GM23338 (cell line): ENCODE results near the gene SCAF8. TPM values are rescaled to one million over a fixed set of nuclear protein-coding genes. Genes with fewer than 3 reads are reported as not detected.

ENCODE experiments used
- ATAC-seq: fragments of 200-7000 bp; cut with Tn5 transposase; 3 replicates; pipeline ENCODE4 v1.9.1; 2020
- DNase-seq: peaks from one replicate; pipeline ENCODE4 v3.0.0-alpha.2; 2015; ENCODE audit warnings: low spot score
- H2AFZ ChIP-seq: fragments of 200-600 bp; sonication (generic); 2 replicates; pipeline ENCODE4 v1.8.0; 2016; ENCODE audit warnings: antibody characterized with exemption, mild to moderate bottlenecking, moderate library complexity
- H3F3A ChIP-seq: fragments of 200-600 bp; sonication (generic); replicated peaks from 2 replicates; pipeline ENCODE4 v1.8.0; 2017; ENCODE audit warnings: antibody characterized with exemption, mixed run types, low read depth
- H3K27ac ChIP-seq: fragments of 200-600 bp; sonication (generic); 2 replicates; pipeline ENCODE4 v1.6.1; 2016; ENCODE audit warnings: low read depth
- H3K27me3 ChIP-seq: fragments of 200-600 bp; sonication (generic); 2 replicates; pipeline ENCODE4 v1.8.0; 2016; ENCODE audit warnings: mild to moderate bottlenecking, mixed run types, moderate library complexity; ENCODE audit not compliant: insufficient read depth
- H3K36me3 ChIP-seq: fragments of 200-600 bp; sonication (generic); 2 replicates; pipeline ENCODE4 v1.8.0; 2016; ENCODE audit warnings: mild to moderate bottlenecking; ENCODE audit not compliant: insufficient read depth
- H3K4me1 ChIP-seq: fragments of 200-600 bp; sonication (generic); 2 replicates; pipeline ENCODE4 v1.8.0; 2016; ENCODE audit warnings: mild to moderate bottlenecking, moderate library complexity; ENCODE audit not compliant: insufficient read depth
- H3K4me2 ChIP-seq: fragments of 200-600 bp; sonication (generic); 2 replicates; pipeline ENCODE4 v1.7.1; 2017; ENCODE audit warnings: mixed run types
- H3K4me3 ChIP-seq: fragments of 200-600 bp; sonication (generic); 2 replicates; pipeline ENCODE4 v1.6.1; 2016; ENCODE audit warnings: mixed run types
- H3K79me2 ChIP-seq: fragments of 200-600 bp; sonication (generic); replicated peaks from 2 replicates; pipeline ENCODE4 v1.8.0; 2017; ENCODE audit warnings: mild to moderate bottlenecking; ENCODE audit not compliant: insufficient read depth
- H3K9me2 ChIP-seq: fragments of 200-600 bp; sonication (generic); 2 replicates; pipeline ENCODE4 v1.8.0; 2017; ENCODE audit not compliant: insufficient read depth
- H4K20me1 ChIP-seq: fragments of 200-600 bp; sonication (generic); replicated peaks from 2 replicates; pipeline ENCODE4 v1.8.0; 2017; ENCODE audit warnings: mild to moderate bottlenecking; ENCODE audit not compliant: insufficient read depth
- H3K27ac Mint-ChIP-seq: 2 replicates; pipeline ENCODE4 v1.8.0; 2020; ENCODE audit warnings: inconsistent platforms, mild to moderate bottlenecking, moderate library complexity, mixed read lengths
- H3K27me3 Mint-ChIP-seq: 3 replicates; pipeline ENCODE4 v1.8.0; 2022; ENCODE audit warnings: low read depth, mild to moderate bottlenecking, moderate library complexity, mixed read lengths, inconsistent platforms; ENCODE audit not compliant: insufficient read depth, poor library complexity
- H3K36me3 Mint-ChIP-seq: 3 replicates; pipeline ENCODE4 v1.8.0; 2021; ENCODE audit warnings: low read depth, mild to moderate bottlenecking, inconsistent platforms, moderate library complexity, mixed read lengths
- H3K4me1 Mint-ChIP-seq: 3 replicates; pipeline ENCODE4 v1.8.0; 2020; ENCODE audit warnings: mild to moderate bottlenecking, inconsistent platforms, mixed read lengths
- H3K4me3 Mint-ChIP-seq: 3 replicates; pipeline ENCODE4 v1.8.0; 2021; ENCODE audit warnings: moderate library complexity, mild to moderate bottlenecking, inconsistent platforms, mixed read lengths
- H3K9me3 Mint-ChIP-seq: 3 replicates; pipeline ENCODE4 v1.8.0; 2020; ENCODE audit warnings: moderate library complexity, mild to moderate bottlenecking, inconsistent platforms, mixed read lengths
- EZH2phosphoT487 ChIP-seq: fragments of 200-600 bp; sonication (generic); IDR thresholded peaks from one replicate; pipeline ENCODE4 v1.8.1; 2018; ENCODE audit warnings: antibody characterized with exemption; ENCODE audit not compliant: unreplicated experiment
- NANOG ChIP-seq: IDR thresholded peaks from 2 replicates; pipeline ENCODE4 v1.6.1; 2016; ENCODE audit warnings: antibody characterized with exemption, borderline replicate concordance
- polyA plus RNA-seq: library from polyadenylated mRNA; unstranded; fragments of >200 nt; fragmentation: Nextera tagmentation; extraction: Ambion mirVana; gene quantifications from 2 replicates; pipeline ENCODE4 v1.2.1, GENCODE V29; 2016
- total RNA-seq: library from RNA; depleted of rRNA; stranded (reverse); fragments of >200 nt; shearing (Covaris generic); gene quantifications from 2 replicates; pipeline ENCODE4 v1.2.3, GENCODE V29; 2014
- TF ChIP-seq, protein P1 (sequence below): fragments of 250-450 bp; sonication (Bioruptor Pico); IDR thresholded peaks from 2 replicates; pipeline ENCODE4 v1.5.0; 2020; ENCODE audit warnings: mild to moderate bottlenecking, moderate library complexity
- TF ChIP-seq, protein P2 (sequence below): IDR thresholded peaks from 2 replicates; pipeline ENCODE4 v1.6.1; 2016; ENCODE audit warnings: antibody characterized with exemption

SCAF8 gene
- total and polyA plus RNA-seq, 2 experiments from 2014 or later = 13.8 to 37.9 TPM

DNA sequence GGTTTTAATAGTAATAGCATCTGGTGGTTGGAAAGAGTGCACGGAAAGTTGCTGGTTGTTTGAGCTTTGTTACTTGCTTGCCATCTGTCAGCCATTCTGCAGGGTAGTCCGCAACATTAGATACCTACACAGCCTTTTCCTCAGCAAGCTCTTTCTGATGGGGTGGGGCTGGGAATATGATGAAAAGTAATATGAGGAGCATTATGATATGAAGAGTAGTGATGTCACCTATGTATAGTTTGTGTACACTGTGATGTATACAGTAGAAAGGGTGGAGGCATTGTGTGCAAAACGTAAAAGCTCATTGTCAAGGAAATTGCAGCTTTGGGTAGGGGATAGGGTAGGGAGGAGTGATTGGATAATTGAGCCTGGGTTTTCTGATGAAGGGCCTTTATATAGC is 16.1 kb downstream of the SCAF8 start (continued):
- TF ChIP-seq, protein P1, sequence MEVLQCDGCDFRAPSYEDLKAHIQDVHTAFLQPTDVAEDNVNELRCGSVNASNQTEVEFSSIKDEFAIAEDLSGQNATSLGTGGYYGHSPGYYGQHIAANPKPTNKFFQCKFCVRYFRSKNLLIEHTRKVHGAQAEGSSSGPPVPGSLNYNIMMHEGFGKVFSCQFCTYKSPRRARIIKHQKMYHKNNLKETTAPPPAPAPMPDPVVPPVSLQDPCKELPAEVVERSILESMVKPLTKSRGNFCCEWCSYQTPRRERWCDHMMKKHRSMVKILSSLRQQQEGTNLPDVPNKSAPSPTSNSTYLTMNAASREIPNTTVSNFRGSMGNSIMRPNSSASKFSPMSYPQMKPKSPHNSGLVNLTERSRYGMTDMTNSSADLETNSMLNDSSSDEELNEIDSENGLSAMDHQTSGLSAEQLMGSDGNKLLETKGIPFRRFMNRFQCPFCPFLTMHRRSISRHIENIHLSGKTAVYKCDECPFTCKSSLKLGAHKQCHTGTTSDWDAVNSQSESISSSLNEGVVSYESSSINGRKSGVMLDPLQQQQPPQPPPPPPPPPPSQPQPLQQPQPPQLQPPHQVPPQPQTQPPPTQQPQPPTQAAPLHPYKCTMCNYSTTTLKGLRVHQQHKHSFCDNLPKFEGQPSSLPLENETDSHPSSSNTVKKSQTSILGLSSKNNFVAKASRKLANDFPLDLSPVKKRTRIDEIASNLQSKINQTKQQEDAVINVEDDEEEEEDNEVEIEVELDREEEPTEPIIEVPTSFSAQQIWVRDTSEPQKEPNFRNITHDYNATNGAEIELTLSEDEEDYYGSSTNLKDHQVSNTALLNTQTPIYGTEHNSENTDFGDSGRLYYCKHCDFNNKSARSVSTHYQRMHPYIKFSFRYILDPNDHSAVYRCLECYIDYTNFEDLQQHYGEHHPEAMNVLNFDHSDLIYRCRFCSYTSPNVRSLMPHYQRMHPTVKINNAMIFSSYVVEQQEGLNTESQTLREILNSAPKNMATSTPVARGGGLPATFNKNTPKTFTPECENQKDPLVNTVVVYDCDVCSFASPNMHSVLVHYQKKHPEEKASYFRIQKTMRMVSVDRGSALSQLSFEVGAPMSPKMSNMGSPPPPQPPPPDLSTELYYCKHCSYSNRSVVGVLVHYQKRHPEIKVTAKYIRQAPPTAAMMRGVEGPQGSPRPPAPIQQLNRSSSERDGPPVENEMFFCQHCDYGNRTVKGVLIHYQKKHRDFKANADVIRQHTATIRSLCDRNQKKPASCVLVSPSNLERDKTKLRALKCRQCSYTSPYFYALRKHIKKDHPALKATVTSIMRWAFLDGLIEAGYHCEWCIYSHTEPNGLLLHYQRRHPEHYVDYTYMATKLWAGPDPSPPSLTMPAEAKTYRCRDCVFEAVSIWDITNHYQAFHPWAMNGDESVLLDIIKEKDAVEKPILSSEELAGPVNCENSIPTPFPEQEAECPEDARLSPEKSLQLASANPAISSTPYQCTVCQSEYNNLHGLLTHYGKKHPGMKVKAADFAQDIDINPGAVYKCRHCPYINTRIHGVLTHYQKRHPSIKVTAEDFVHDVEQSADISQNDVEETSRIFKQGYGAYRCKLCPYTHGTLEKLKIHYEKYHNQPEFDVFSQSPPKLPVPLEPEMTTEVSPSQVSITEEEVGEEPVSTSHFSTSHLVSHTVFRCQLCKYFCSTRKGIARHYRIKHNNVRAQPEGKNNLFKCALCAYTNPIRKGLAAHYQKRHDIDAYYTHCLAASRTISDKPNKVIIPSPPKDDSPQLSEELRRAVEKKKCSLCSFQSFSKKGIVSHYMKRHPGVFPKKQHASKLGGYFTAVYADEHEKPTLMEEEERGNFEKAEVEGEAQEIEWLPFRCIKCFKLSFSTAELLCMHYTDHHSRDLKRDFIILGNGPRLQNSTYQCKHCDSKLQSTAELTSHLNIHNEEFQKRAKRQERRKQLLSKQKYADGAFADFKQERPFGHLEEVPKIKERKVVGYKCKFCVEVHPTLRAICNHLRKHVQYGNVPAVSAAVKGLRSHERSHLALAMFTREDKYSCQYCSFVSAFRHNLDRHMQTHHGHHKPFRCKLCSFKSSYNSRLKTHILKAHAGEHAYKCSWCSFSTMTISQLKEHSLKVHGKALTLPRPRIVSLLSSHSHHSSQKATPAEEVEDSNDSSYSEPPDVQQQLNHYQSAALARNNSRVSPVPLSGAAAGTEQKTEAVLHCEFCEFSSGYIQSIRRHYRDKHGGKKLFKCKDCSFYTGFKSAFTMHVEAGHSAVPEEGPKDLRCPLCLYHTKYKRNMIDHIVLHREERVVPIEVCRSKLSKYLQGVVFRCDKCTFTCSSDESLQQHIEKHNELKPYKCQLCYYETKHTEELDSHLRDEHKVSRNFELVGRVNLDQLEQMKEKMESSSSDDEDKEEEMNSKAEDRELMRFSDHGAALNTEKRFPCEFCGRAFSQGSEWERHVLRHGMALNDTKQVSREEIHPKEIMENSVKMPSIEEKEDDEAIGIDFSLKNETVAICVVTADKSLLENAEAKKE (CRISPR knock-in tag) = no peak

DNA sequence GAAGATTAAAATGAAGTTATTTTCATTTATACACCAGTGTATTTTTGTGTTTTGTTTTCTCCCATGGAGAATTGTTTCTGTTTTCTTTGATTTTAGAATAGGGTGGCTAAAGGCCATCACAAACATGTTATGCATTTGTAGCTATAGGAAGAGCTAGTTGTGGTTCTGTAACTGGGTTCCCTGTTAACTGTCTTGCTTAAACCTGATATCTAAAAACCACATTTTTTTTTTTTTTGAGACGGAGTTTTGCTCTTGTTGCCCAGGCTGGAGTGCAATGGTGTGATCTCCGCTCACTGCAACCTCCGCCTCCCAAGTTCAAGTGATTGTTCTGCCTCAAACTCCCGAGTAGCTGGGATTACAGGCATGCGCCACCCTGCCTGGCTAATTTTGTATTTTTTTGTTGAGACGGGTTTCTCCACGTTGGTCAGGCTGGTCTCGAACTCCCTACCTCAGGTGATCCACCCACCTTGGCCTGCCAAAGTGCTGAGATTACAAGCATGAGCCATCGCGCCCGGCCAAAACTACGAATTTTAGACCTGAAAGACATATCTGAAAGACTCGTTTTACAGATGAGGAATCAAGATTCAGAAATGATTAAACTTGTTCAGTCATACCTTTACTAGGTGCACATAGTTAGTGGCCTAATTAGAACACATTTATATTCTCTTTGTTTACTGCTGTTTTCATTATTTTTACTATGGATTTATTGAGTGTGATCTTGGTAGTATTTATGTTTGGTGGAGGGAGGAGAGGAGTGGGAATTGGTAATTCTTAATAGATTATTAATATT is 18.0 kb downstream of the SCAF8 start:
- Histone ChIP-seq H3K4me2 (no peak overlapping the region), H3F3A (no peaks in the 10 kb centered on the region), H3K4me3 (no peak overlapping the region), H2AFZ (no peak overlapping the region), H3K9me2 (no peaks in the 10 kb centered on the region), H4K20me1 (peaks cover 49% of the 10 kb centered on the region), H3K36me3 (no peaks in the 10 kb centered on the region), H3K4me1 (peaks cover 40% of the 10 kb centered on the region), H3K27ac (0 out of 2 replicates have a peak overlapping the region, but pooled peaks have one; percentile 5), H3K79me2 (peaks cover 100% of the 10 kb centered on the region), H3K27me3 (no peaks in the 10 kb centered on the region)
- Mint-ChIP-seq H3K4me1 (peaks cover 34% of the 10 kb centered on the region), H3K36me3 (no peaks in the 10 kb centered on the region; the same call in 2 of the 3 replicates), H3K4me3 (no peak overlapping the region), H3K9me3 (no peaks in the 10 kb centered on the region), H3K27me3 (peaks cover 4% of the 10 kb centered on the region), H3K27ac (no peak overlapping the region)
- DNase-seq (no peak), ATAC-seq (no peak)
- TF ChIP-seq, protein P1 (CRISPR knock-in tag) = no peak
- TF ChIP-seq NANOG (no peak), EZH2phosphoT487 (no peak)
- TF ChIP-seq, protein P2, sequence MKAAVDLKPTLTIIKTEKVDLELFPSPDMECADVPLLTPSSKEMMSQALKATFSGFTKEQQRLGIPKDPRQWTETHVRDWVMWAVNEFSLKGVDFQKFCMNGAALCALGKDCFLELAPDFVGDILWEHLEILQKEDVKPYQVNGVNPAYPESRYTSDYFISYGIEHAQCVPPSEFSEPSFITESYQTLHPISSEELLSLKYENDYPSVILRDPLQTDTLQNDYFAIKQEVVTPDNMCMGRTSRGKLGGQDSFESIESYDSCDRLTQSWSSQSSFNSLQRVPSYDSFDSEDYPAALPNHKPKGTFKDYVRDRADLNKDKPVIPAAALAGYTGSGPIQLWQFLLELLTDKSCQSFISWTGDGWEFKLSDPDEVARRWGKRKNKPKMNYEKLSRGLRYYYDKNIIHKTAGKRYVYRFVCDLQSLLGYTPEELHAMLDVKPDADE = no peak
